Omental fat pad (tissue), 4 donors: ENCODE data around the gene PLA2G12A. TPM values are rescaled to one million over a fixed set of nuclear protein-coding genes. Genes with fewer than 3 reads are reported as not detected.
A peak's percentile ranks its signal among the peaks of the same experiment; 100 is the strongest.

Experiments used
- ATAC-seq: fragments of 150-250 bp; one replicate; pipeline ENCODE4 v1.9.1; 2016; ENCODE audit warnings: mild to moderate bottlenecking, moderate library complexity; ENCODE audit not compliant: low FRiP score
- DNase-seq: peaks from one replicate; pipeline ENCODE4 v3.0.0-alpha.2; 2019; ENCODE audit warnings: low spot score
- total RNA-seq, 4 donors: library from RNA; depleted of rRNA; stranded (reverse); fragments of >200 nt; gene quantifications; one replicate each; pipeline ENCODE4 v1.1.0, GENCODE V29; 2016
- TF ChIP-seq, protein P1 (sequence below), 3 donors: fragments of 450-650 bp; IDR thresholded peaks; one replicate each; pipeline ENCODE4 v1.5.1; 2016 to 2017; ENCODE audit warnings: antibody characterized with exemption in 3 of 3, mild to moderate bottlenecking in 3 of 3, moderate library complexity in 2 of 3

The PLA2G12A gene
- total RNA-seq, 4 donors from 2014 or later: 20.4 to 72.7 (median 22.6) TPM

DNA sequence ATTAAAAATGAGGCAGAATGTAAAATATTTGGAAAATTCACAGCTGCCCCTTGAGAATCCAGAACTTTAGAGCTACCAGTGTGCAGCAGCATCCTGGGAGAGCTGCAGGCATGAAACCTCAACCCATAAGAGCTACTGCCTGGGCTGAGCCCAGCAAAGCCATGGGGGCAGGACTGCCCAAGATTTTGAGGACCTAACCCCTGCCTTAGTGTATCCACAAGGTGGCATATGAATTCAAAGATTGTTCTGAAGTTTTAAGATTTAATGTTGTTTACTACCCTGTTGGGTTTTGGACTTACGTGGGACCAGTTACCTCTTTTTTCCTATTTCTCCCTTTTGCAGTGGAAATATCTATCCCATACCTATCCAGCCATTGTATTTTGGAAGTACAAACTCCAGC is 53.0 kb downstream of the PLA2G12A start:
- ATAC-seq: no peak
- DNase-seq: no peak
- TF ChIP-seq, protein P1, sequence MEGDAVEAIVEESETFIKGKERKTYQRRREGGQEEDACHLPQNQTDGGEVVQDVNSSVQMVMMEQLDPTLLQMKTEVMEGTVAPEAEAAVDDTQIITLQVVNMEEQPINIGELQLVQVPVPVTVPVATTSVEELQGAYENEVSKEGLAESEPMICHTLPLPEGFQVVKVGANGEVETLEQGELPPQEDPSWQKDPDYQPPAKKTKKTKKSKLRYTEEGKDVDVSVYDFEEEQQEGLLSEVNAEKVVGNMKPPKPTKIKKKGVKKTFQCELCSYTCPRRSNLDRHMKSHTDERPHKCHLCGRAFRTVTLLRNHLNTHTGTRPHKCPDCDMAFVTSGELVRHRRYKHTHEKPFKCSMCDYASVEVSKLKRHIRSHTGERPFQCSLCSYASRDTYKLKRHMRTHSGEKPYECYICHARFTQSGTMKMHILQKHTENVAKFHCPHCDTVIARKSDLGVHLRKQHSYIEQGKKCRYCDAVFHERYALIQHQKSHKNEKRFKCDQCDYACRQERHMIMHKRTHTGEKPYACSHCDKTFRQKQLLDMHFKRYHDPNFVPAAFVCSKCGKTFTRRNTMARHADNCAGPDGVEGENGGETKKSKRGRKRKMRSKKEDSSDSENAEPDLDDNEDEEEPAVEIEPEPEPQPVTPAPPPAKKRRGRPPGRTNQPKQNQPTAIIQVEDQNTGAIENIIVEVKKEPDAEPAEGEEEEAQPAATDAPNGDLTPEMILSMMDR (IDR thresholded peaks at IDR 0.05): no peak

DNA sequence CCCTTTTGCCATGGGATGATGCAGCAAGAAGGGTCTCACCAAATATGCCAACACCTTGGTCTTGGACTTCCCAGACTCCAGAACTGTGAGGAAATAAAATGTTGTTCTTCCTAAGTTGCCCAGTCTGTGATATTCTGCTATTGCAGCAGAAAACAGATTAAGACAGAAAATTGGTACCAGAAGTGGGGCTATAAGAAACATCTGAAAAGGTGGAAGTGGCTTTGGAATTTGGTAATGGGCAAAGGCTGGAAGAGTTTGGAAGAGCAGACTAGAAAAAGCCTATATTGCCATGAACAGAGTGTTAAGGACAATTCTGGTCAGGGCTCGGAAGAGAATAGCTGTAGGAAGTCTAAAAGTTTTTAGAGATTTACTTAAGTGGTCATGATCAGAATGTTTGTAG is 54.0 kb downstream of the PLA2G12A start:
- TF ChIP-seq, protein P1 (IDR thresholded peaks at IDR 0.05): no peak
- ATAC-seq: no peak
- no peak for DNase-seq

DNA sequence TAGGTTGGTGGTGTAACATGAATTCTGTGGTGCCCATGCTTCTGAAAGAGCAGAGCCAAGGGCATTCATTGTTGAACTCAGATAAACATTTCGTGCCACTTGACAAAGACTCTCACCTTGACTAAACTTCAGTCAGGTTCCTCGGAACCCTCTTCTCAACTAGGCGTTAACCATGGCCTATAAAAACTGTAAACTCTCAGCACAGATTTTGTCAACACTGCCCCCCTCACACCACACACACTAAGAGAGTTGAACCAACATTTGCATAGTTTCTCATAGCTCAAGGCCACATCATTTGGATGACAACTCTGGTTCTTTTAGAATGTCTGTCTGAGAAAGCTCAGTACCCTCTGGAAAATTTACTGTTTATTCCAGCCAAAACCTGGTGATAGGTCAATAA is 54.7 kb downstream of the PLA2G12A start:
- TF ChIP-seq, protein P1 (IDR thresholded peaks at IDR 0.05): no peak
- DNase-seq (no peak), ATAC-seq (no peak)

DNA sequence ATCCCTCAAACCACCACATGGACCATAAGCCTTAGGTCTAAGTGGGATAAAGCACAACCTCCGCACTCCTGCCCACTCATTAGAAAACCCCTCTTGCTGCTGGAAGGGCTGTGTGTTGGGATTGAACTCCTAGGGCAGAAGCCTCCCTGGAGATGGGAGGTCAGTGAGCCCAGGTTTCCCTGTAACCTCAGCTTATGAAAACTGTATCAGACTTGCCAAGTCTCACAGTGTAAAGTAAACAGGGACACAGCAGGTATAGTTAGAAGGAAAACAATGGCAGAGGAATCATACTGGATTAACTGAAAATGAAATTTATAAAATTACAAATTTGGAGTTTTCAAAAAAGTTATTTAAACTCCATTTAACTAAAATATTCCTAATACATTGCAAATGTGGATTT is 56.6 kb downstream of the PLA2G12A start:
- ATAC-seq: no peak
- no peak for DNase-seq
- TF ChIP-seq, protein P1 (IDR thresholded peaks at IDR 0.05): no peak

DNA sequence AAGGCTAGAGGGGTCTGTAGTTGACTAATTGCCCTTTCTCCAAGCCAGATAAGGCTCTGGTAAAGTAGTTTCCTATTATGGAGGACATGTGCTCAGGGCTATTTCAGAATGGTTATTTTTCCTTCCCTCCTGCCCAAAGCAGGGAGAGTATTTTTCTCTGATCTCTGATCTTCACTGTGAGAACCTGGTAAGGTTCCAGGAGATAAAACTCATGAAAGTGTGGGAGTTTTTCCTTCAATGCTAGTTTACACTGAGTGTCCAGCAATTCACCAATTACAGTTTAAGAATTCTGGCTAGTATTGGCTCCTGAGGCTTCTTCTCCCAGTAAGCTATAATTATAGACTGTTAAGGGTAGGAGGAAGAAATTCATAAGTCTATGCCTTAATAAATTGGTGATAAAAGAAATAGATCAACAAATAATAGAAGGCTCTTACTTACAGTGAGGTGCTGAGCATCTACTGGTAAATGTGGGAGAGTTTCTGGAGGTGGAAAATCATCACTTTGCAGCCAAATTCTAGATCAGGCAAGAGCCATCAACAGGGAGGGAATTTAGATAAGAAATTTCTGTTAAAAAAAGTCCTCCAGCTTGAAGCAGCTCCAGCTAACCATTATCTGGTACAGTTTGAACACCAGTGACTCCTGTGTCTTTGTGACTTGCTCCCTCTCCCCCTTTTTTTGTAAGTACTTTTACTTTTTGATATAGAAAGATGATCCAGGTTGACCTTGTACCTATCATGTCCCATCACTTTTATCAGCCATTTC is 57.5 kb downstream of the PLA2G12A start:
- ATAC-seq (peak; percentile 64), DNase-seq (no peak)
- TF ChIP-seq, protein P1 (IDR thresholded peaks at IDR 0.05): no peak

DNA sequence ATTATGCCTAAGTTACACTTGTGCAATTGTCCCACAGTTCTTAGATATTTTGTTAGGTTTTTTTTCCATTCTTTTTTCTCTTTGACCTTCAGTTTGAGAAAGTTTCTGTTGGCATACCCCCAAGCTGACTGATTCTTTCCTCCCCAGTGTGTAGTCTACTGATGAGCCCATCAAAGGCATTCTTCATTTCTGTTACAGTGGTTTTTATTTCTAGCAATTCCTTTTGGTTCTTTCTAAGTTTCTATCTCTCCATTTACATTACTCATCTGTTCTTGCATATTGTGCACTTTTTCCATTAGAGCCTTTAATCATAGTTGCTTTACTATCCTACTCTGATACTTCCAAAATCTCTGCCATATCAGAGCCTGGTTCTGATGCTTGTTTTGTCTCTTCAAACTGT is 58.5 kb downstream of the PLA2G12A start:
- no peak for DNase-seq
- no peak for ATAC-seq
- TF ChIP-seq, protein P1 (IDR thresholded peaks at IDR 0.05): no peak
